GM18951 (cell line): ENCODE data around the gene LRP8.

Experiments
- POLR2A ChIP-seq: IDR thresholded peaks from 4 replicates; pipeline ENCODE4 v1.6.1; 2011; ENCODE audit warnings: mild to moderate bottlenecking; ENCODE audit not compliant: insufficient read length, insufficient read depth; ENCODE audit errors: extremely low read depth
- in situ Hi-C: fragments of 300-500 bp; cut with MboI; formaldehyde crosslinking; loops from one replicate; pipeline ENCODE4 v1.12.0; 2022; ENCODE audit warnings: low sequenced_read_pairs, mixed read lengths, inconsistent platforms; ENCODE audit not compliant: unreplicated experiment

LRP8 gene

GRCh38 chr1:53307037-53307436 is 20.8 kb downstream of the LRP8 start:
- no peak for TF ChIP-seq POLR2A
- in situ Hi-C loops, result no loop called here

GRCh38 chr1:53306168-53306567 is 21.7 kb downstream of the LRP8 start:
- in situ Hi-C loops, result no loop called here
- no peak for TF ChIP-seq POLR2A

GRCh38 chr1:53305650-53306049 is 22.2 kb downstream of the LRP8 start:
- no peak for TF ChIP-seq POLR2A
- in situ Hi-C loops, result no loop called here

DNA sequence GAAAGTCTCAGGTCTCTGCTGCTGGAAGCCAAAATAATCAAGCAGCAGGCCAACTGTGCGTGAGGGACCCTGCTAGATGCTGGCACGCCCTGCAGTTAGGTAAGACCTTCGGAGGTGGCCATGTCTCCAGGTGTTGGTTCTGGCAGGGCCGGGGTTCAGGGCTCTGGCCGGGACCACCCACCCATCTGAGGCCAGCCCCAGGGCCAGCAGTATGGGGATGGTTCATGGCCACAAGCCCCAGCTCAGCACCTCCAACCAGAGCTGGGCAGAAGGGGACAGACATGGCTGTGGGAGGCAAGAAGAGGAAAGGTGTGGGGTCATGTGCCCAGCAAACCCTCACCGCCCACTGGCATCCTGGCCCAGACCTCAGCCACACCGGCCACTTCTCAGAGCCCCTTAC is 23.3 kb downstream of the LRP8 start:
- TF ChIP-seq POLR2A, result no peak
- in situ Hi-C loops, result no loop called here

DNA sequence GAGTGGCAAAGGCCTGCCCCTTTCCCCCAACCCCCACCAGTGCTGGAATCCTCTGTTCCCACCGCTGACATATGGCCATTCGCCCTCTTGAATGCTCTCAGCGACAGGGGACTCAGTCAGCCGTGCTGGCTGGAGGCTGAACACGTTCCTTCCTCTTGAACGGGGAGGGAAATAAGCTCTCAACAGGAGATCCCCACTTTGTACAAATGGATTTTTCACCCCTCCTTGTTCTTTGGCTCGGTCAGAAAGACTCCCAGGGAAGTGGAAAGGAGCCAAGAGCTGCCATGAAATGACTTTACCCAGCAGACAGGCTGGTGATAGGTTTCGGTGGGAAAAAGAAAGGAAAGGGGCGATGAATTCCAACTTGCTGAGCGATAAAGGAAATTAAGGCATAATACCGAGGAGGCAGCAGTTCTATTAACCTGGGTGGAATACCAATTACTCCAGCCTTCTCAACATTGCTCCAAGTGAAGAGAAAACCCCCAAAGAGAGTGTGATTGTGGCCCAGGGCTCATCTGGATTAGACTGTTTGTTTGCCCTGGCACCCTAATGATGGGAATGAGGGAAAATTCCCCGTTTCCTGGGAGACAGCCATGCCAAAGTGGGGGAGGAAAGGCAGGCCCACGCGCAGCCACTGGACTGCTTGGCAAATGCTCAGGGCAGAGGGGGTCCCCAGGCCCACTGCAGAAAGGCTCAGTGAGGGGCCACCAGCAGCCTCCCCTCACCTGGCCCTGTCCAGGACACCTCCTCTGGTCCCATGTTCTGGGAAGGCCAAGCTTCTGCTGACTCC is 23.9 kb downstream of the LRP8 start:
- TF ChIP-seq POLR2A, result no peak
- in situ Hi-C loops, result no loop called here

DNA sequence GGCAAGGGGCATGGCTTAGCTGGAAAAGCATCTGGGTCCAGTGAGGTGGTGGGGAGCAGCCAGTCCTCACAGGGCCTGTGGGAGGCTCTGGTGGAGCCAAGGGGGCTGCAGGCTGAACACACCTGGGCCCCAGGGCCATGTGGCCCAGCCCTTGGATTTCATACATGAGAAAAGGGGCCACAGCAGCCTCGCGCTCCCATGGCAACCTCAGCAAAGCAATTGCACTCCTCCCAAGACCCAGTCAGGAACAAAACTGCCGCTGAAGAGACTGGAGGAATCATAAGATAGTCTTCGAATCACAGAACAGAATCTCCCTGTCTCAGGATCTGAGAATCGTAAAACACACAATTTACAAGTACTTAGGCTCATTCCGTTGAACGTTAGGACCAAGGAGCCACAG is 24.6 kb downstream of the LRP8 start:
- in situ Hi-C loops, result no loop called here
- TF ChIP-seq POLR2A, result no peak

GRCh38 chr1:53299233-53299632 is 28.6 kb downstream of the LRP8 start:
- no peak for TF ChIP-seq POLR2A
- in situ Hi-C loops, result no loop called here

- in situ Hi-C loops, result no loop called here
- no peak for TF ChIP-seq POLR2A
These were observed 29.7 kb downstream of the LRP8 start for GRCh38 chr1:53298045-53298637.

DNA sequence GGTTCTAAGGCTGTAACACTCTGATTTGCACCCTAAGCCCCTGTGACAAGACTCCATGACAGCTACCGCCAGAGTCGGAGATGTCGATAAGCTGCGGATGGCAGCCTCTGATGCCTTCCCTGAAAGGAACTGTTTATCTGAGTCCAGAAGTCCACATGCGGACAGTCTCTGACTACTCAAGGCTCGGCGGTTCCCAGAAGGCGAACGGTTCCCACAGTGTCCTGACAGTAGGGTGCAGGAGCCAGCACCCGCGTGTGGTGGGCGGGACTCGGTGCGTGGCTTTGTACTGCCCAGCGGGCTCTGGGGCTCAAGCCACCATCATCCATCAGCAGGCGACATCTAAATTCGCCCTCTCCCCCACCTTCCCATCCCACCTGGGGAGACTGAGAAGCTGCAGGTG is 30.7 kb downstream of the LRP8 start:
- in situ Hi-C loops, result no loop called here
- TF ChIP-seq POLR2A, result no peak

DNA sequence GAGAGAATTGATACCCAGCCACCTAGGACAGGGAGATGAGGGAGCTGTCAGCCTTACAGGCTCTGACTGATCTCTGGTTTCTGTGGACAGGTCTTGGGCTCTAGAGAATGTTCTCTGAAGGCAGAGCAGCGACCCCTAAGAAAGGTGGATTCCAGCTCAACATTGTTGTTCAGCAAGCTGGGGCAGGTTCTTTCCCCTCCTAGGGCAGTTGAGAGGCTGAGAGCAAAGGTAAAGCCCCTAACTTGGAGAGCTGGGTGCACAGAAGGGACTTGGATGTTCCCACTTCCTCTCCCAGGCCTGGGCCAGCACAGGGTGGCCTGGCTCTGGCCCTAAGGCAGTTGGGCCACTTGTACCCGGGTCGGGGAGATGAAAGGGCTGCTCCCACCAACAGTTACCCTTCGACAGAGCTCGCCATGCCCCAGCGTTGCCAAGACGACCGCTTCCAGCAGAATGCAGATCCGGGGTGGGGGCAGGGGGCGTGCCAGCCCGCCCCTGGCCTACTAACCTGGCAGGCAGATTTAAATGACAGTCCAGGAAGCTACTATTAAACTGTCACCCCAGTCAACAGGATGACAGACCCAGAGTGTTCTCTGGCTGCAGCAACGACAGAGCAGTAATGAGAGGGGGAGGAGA is 31.6 kb downstream of the LRP8 start:
- TF ChIP-seq POLR2A, result no peak
- in situ Hi-C loops, result no loop called here

GRCh38 chr1:53295726-53296116 is 32.1 kb downstream of the LRP8 start:
- TF ChIP-seq POLR2A, result no peak
- in situ Hi-C loops, result no loop called here

DNA sequence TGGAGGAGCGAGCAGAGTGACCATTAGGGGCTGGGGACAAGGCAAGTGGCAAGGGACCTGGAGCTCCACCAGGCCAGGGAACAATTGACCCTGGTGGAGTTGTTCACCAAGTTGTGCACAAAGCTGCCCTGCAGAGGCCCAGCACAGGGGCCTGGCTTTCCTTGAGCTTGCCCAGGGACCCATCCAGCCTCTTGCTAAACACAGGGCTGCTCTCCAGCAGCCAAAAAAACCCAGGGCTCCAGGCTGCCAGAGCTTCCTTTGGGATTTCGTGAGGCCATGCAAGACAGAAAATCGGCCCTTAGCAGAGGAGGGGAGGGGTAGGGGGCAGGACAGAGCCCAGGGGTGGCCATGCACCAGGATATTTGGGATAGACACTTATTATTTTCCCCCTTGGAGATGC is 32.6 kb downstream of the LRP8 start:
- no peak for TF ChIP-seq POLR2A
- in situ Hi-C loops, result no loop called here

DNA sequence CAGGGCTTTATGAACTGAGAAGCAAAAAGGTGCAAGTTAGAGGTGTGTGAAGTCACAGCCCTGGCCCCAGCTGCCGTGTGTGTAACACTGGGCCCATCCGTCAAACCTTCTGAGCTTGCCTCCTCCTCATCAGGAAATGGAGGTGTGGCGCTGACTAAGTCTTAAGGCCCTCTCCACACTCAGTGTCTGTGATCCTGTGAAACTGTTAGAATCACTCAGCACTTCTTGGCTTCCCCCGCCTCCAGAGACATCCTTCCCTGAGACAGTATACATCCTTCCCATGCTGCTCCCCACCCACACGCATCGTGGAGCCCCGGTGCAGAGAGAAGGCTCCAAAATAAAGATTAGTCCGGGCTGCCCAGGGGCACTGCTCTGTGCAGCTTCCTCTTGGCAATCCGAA is 33.3 kb downstream of the LRP8 start:
- no peak for TF ChIP-seq POLR2A
- in situ Hi-C loops, result no loop called here

DNA sequence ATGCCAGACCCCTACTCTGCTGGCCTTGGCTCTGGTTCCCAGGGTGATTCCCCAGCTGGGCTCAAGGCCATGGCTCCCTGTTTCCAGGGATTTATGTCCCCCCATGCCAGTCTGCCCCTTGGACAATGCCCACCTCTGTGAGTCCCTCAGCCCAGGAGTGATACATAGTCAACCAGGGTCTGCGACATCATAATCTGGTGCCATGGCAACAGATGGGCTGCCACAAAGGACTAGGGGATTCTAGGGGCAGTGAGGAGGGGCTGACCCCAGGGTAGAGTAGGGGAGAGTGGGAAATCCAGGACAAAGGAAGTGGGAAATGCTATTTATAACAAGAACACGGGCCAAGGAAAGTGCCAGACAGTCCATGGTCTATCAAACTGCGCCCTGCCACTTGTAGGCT is 33.8 kb downstream of the LRP8 start:
- in situ Hi-C loops, result no loop called here
- no peak for TF ChIP-seq POLR2A

DNA sequence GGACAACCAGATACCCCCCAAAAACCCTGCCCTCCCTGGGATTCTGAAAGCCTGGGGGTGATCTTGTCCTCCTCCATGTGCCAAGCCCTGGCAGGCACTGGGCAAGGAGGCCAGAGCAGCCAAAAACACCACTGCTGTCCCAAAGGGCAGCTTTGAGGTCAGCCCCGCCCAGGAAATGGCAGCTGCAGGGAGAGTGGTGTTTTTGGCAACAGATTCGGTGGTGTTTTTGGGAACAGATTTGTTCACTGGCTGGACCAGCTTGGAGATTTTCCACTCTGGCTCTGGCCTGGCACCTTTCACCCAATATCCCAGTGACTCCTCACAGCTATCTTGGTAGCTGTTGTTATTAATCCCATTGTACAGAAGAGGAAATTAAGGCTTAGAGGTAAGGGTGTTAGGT is 34.7 kb downstream of the LRP8 start:
- in situ Hi-C loops, result no loop called here
- no peak for TF ChIP-seq POLR2A

DNA sequence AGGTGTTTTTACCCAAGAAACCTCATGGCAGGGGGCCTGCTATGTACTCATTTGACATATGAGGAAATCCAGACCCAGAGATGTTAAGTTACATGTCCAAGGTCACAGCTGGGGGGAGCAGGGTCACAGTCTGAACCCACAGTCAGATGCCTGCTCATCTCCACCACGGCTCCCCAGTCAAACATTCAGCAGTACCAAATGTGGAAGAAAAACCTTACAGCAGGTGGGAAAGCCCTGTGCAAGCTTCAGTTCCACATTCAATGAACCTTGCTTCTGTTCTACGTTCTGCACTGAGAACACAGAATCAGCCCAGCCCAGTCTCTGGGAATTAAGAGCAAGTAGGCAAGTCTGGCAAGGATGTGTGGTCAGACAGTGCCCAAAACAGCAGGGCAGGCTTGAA is 35.2 kb downstream of the LRP8 start:
- TF ChIP-seq POLR2A, result no peak
- in situ Hi-C loops, result no loop called here
